GM15510 (cell line): ENCODE data around the gene HDAC9.

Experiments used
- POLR2A ChIP-seq: IDR thresholded peaks from 3 replicates; pipeline ENCODE4 v1.6.1; 2011; ENCODE audit warnings: borderline replicate concordance; ENCODE audit not compliant: insufficient read length; ENCODE audit errors: extremely low read depth

HDAC9 gene

GRCh38 chr7:18508443-18509427 lies 13.2 kb downstream of the HDAC9 start:
- no peak for TF ChIP-seq POLR2A

- no peak for TF ChIP-seq POLR2A
Measured at GRCh38 chr7:18509481-18509880, 13.9 kb downstream of the HDAC9 start.

GRCh38 chr7:18511351-18512140 lies 16.0 kb downstream of the HDAC9 start:
- no peak for TF ChIP-seq POLR2A

- TF ChIP-seq POLR2A, result no peak
Measured at GRCh38 chr7:18513343-18513742, 17.8 kb downstream of the HDAC9 start.

GRCh38 chr7:18515067-18515466 lies 19.5 kb downstream of the HDAC9 start:
- TF ChIP-seq POLR2A, result no peak

GRCh38 chr7:18517646-18518045 lies 22.1 kb downstream of the HDAC9 start:
- TF ChIP-seq POLR2A, result no peak

GRCh38 chr7:18518555-18518954 lies 23.0 kb downstream of the HDAC9 start:
- no peak for TF ChIP-seq POLR2A

DNA sequence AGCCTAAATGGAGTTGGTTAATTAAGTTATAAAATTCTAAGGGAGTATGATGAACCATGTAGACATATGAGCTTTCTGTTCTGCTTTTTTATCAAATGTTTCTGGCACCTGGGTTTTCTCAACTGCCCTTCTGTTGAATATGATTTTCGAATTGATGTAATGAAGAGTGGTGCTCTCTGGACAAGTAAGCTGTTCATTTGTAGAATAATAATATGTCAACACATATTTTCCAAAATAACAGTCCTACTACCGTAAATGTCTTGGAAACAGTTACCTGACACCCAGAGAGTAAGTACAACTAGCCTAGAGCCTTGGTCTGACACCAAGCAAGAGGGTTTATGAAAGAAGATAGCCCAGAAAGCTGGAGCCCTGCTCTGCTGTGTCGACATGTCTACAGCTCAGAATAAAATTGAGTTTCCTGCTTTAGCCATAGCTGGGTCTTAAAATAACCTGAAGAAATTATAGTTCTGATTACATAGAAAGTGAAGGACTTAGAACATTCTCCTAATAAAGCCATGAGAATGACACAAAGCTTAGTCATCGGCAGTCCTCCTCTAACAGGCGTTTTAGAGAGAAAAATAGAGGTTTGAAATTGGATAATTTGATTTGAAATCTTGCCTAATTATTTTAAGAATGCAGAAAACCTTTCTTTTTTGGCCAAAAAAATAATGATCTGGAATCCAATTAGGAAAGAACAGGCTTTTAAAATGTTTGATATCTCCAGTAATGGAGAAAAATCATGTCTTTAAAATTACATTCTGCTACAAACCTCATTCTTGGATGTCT lies 25.1 kb downstream of the HDAC9 start:
- TF ChIP-seq POLR2A, result no peak

DNA sequence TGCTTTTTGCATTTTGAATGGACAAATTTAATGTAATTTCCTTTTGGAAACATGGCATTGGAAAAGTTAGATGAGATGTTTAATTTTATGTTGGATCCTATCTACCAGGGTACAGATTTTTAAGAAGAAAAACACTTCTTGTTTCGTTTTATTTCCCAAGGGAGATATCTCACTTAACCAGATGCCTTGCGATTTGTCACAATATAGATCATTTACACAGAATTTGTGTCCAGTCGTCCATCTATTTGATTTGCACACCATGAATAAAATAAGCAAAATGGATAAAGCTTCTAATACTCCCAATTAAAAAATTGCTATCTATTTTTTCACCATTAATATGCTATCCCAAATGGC lies 25.7 kb downstream of the HDAC9 start:
- no peak for TF ChIP-seq POLR2A

- no peak for TF ChIP-seq POLR2A
Measured at GRCh38 chr7:18521945-18522566, 26.5 kb downstream of the HDAC9 start.

GRCh38 chr7:18524248-18524647 lies 28.7 kb downstream of the HDAC9 start:
- no peak for TF ChIP-seq POLR2A

GRCh38 chr7:18526368-18526878 lies 30.9 kb downstream of the HDAC9 start:
- no peak for TF ChIP-seq POLR2A

DNA sequence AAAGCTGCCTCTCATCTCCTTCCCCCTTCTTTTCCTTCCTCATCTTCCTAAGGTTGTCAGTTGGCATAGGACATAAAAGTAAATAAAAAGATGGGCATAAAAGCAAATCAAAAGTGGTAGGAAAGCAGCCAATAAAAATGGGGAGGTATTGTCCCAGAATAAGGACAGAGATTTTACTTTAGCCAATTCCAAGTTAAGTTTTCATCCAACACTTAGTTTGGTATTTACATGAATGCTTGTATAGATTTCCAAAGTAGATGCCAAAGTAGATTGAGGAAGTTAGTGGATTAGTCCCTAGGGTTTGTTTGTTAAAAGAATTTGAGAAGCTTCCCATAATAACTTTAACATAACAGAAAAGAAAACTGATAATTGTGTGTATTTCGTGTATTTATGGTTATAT lies 33.7 kb downstream of the HDAC9 start:
- TF ChIP-seq POLR2A, result no peak
